ENCODE data around the gene DERL3.

- TF ChIP-seq POLR2A (IDR thresholded peaks at IDR 0.05) = no peak
- TF ChIP-seq, protein P1, sequence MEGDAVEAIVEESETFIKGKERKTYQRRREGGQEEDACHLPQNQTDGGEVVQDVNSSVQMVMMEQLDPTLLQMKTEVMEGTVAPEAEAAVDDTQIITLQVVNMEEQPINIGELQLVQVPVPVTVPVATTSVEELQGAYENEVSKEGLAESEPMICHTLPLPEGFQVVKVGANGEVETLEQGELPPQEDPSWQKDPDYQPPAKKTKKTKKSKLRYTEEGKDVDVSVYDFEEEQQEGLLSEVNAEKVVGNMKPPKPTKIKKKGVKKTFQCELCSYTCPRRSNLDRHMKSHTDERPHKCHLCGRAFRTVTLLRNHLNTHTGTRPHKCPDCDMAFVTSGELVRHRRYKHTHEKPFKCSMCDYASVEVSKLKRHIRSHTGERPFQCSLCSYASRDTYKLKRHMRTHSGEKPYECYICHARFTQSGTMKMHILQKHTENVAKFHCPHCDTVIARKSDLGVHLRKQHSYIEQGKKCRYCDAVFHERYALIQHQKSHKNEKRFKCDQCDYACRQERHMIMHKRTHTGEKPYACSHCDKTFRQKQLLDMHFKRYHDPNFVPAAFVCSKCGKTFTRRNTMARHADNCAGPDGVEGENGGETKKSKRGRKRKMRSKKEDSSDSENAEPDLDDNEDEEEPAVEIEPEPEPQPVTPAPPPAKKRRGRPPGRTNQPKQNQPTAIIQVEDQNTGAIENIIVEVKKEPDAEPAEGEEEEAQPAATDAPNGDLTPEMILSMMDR (IDR thresholded peaks at IDR 0.05) = no peak
Measured at GRCh38 chr22:23818541-23818940, 20.3 kb downstream of the DERL3 start.
